DMS153 treated with DMSO at 0.1 percent for 48 hours (cell line): ENCODE measurements around the gene HAL.

ENCODE experiments used
- DNase-seq: peaks from one replicate; lab custom pipeline; 2025; ENCODE audit not compliant: unreplicated experiment; lab: John Stamatoyannopoulos, UW

HAL gene, protein sequence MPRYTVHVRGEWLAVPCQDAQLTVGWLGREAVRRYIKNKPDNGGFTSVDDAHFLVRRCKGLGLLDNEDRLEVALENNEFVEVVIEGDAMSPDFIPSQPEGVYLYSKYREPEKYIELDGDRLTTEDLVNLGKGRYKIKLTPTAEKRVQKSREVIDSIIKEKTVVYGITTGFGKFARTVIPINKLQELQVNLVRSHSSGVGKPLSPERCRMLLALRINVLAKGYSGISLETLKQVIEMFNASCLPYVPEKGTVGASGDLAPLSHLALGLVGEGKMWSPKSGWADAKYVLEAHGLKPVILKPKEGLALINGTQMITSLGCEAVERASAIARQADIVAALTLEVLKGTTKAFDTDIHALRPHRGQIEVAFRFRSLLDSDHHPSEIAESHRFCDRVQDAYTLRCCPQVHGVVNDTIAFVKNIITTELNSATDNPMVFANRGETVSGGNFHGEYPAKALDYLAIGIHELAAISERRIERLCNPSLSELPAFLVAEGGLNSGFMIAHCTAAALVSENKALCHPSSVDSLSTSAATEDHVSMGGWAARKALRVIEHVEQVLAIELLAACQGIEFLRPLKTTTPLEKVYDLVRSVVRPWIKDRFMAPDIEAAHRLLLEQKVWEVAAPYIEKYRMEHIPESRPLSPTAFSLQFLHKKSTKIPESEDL

DNA sequence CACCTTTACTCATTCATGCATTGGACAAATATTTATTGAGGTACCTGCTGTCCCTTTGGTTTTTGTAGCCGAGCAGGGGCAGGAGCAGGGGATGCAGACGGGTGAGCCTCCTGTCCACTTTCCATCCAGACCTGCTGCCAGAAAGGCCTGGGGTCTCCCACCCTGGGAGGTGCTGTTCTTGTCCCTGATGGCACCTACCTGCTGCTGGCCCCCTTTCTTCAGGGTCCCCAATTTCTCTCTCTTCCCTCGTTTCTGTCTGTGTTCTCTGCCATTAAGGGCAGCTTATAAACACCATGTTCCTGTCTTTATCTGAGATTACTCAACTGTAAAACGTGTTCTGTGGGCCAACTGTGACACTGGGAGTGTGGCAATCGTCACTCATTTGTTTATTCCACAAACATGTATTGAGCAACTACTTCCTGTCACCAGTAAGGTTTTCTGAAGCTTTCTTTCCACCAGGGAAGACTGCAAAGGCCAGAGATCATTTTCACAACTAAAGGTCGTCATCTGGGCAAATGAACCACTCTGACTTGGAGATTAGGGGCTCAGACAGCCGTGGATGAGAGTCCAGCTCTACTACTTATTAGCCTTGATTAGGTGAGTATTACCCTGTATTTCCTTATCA lies at the start of gene HAL:
HAL (minus strand) TSS at position 311 of the 625 bp plus-strand sequence. CDS start 434 bp downstream, outside the sequence.
- no peak for DNase-seq

- DNase-seq: no peak
Measured at GRCh38 chr12:96045566-96045965, 49.4 kb upstream of the HAL start.

GRCh38 chr12:96044943-96045290 lies 48.8 kb upstream of the HAL start:
- no peak for DNase-seq

- no peak for DNase-seq
Measured at GRCh38 chr12:96044017-96044942, 48.1 kb upstream of the HAL start.

DNA sequence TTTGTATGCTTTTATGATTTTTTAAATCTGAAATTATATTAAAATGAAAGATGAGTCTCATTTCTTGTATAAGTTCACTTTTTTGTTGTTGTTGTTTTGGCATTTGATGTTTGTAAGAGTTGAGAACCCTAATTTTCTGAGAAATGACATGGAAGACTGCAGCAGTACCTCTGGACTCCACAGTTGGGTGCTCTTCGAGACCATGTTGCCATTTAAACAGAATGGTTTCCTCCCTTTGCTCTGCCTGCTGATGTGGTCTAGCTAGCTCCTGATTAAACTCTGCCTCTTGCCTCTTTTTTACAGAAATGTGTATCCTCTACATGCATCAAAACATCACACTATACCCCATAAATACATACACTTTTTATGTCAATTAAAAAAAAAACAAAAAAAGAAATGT lies 45.0 kb upstream of the HAL start:
- no peak for DNase-seq

DNA sequence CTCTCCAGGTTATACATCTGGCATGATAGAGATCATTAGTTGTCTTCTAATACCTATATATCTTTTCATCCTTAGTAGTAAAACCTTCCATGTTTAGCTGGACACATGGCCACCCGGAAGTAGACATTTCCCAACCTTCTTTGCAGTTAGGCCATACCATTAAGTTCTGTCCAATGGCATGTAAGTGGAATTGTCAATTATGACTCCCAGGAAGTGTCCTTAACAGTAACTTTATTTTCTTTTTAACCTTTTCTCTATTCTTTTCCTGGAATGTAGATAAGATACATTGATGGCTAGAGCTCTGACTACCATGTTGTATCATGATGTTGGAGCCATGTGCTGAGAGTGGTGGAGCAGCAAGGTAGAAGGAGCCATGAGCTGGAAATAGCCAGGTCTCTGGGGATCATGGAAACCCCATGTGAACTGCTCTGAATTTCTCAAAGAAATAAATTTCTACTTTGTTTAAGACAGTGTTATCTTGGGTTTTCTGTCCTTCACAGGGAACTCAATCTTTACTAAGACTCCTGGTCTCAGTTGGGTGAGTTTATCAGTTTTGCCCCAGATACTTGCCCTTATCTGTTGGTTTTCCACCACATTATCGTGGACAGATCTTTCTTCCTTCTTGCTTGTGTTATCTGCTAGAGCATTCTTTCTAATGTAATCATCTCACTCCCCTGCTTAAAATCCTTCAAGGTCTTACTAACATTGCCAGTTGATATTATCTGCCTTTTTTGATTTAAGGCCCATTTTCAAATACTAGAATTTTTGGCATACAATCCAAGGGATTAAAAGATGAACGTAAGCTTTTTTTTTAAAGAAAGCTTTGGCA lies 44.4 kb upstream of the HAL start:
- DNase-seq: no peak

DNA sequence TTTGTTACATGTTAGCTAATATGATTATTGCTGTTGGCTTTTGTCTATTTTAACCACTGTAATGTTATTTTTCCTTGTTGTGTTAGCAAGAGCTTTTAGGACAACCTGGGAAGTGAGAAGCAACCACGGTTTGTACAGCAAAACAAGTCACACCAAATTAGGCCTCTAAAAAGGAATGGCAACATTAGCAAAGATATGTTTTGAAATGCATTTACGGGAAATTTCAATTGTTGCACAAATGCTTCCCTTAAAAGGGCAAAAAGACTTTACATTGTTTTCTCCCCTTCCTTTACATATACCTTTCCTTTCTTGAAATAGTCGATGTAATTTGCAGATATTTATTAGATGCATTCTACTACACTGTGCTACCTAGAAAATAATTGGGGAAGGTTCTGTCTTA lies 43.4 kb upstream of the HAL start:
- DNase-seq: no peak

GRCh38 chr12:96036765-96037455 lies 40.8 kb upstream of the HAL start:
- DNase-seq: no peak

- DNase-seq: peak; percentile 99
Measured at GRCh38 chr12:96035283-96036236, 39.4 kb upstream of the HAL start, which contains the start of gene LTA4H. Gene LTA4H, minus strand, starts transcription at chr12:96035587. Its CDS starts 68 bp downstream, at chr12:96035519.

DNA sequence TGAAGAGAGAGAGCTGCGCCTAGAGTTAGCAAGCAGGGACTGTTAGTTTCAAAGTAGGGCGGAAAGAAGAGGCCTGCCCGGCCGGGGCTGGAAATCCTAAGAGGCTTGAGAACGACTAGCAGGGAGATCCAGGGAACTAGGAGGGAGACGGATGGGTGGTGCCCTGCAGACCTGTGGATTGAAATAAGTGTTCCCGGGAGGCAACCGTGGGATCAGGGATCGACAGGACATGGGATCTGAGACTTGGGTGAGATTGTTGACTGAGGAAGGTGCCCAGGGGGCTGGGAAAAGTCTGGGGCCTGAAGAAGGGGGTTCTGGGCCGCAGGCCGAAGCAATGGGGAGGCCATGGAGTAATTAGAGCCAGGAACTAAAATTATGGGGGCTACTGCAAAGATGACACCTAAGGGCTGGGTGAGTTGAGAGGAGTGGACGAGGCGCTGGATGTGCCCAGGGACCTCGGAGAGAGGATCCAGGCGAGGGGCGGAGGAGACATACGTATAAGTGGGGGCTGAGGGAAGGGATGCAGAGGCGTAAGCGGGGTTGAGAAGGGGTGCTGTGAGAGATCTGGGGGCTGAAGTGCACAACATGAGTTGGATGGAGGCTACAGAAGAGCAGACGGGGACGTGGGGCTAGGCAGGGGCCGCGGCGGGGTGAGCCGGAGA lies 38.6 kb upstream of the HAL start:
- no peak for DNase-seq

GRCh38 chr12:96033549-96034389 lies 37.6 kb upstream of the HAL start:
- no peak for DNase-seq

DNA sequence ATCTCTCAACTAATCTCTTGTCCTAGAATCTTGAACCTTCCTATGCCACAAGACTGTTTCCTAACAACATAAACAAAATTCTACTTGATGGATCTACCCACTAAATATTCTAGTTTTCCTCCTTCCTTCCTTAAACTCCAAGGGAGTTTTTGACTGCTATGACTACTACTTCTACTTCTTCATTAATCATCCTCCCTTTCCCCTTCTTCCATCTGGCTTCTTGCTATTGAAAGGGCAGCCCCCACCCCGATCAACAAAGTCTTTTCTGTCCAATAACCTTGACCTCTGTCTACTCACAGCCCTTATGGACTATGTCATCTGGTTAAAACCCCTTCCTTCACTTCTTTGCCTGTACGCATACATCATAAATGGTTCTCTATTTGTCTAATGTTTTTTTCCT lies 33.7 kb upstream of the HAL start:
- no peak for DNase-seq

GRCh38 chr12:96028538-96028937 lies 32.4 kb upstream of the HAL start:
- no peak for DNase-seq

GRCh38 chr12:96026331-96026730 lies 30.2 kb upstream of the HAL start:
- no peak for DNase-seq

DNA sequence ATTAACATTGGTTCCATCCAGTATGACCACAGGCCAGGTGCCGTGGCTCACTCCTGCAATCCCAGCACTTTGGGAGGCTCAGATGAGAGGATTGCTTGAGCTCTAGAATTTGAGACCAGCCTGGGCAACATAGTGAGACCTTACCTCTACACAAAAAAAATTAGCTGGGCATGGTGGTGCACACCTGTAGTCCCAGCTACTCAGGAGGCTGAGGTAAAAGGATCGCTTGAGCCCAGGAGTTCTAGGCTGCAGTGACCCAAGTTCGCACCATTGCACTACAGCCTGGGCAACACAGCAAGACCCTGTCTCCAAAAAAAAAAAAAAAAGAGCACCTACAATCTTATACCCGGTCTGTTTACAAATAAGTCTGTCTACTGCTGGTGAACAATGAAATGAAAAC lies 29.4 kb upstream of the HAL start:
- DNase-seq: no peak

- no peak for DNase-seq
Measured at GRCh38 chr12:96020314-96021003, 24.3 kb upstream of the HAL start.
